ENCODE results near the gene WASHC3.

- TF ChIP-seq CTCF (conservative IDR thresholded peaks at IDR 0.05; ENCODE audit: low read length) (no peak), EZH2phosphoT487 (IDR thresholded peaks at IDR 0.05; ENCODE audit: borderline replicate concordance, low read depth, low read length) (no peak)
Observed at GRCh38 chr12:102107970-102108369, 46.2 kb upstream of the WASHC3 start.

Data from OCI-LY7 (cell line).